Prostate gland (tissue), 2 donors: ENCODE measurements around the gene ACADSB.

Experiments
- CTCF ChIP-seq, 4 experiments: fragments of 200-600 bp in 2 of 4; fragments of 450-650 bp in 2 of 4; sonication (generic) in 2 of 4; IDR thresholded peaks; 1 replicate in 3 of 4; 2 replicates in 1 of 4; pipeline ENCODE4 v1.5.1; 2016 to 2019; ENCODE audit warnings: antibody characterized with exemption in 4 of 4, mild to moderate bottlenecking in 2 of 4, moderate library complexity in 2 of 4
- POLR2A ChIP-seq: fragments of 450-650 bp; IDR thresholded peaks from one replicate; pipeline ENCODE4 v1.6.1; 2016; ENCODE audit warnings: antibody characterized with exemption, mild to moderate bottlenecking
- POLR2AphosphoS5 ChIP-seq: sonication (generic); formaldehyde crosslinking; IDR thresholded peaks from one replicate; pipeline ENCODE4 v1.6.1; 2017; ENCODE audit warnings: antibody characterized with exemption

- TF ChIP-seq POLR2AphosphoS5 = no peak
- no peak for TF ChIP-seq POLR2A
- peak in 1 of 4 experiments; percentile 23 for TF ChIP-seq CTCF (IDR thresholded peaks at IDR 0.05)
Observed at GRCh38 chr10:122981066-122981464, 27.7 kb upstream of the ACADSB start.
